Endothelial cell of umbilical vein (primary cell): ENCODE results near the gene DNAJC6. TPM values are rescaled to one million over a fixed set of nuclear protein-coding genes. Genes with fewer than 3 reads are reported as not detected.

Source experiments
- BruUV-seq: library from RNA; stranded (reverse); fragments of 400-500 nt; replicated peaks from 2 replicates; lab custom pipeline; 2021; lab: Mats Ljungman, UMichigan
- CTCF ChIA-PET: fragments of 300-600, 350-600 bp; sonication (Branson Sonifier 250); formaldehyde crosslinking; loops from one replicate; lab custom pipeline; 2021; ENCODE audit warnings: antibody characterized with exemption, inconsistent platforms; lab: Charles Lee
- POLR2A ChIA-PET: fragments of 300-600, 350-600 bp; sonication (Branson Sonifier 250); formaldehyde crosslinking; loops from one replicate; lab custom pipeline; 2021; ENCODE audit warnings: antibody characterized with exemption, inconsistent platforms; lab: Charles Lee
- DNase-seq: peaks from one replicate; pipeline ENCODE4 v3.0.0-alpha.2; 2011; ENCODE audit warnings: low read depth, low spot score
- FAIRE-seq: peaks from 2 replicates; lab custom pipeline; 2011; peaks lifted over from hg19 to GRCh38; lab: Jason Lieb, UNC
- H2AFZ ChIP-seq: 2 replicates; pipeline ENCODE4 v1.6.0; 2012; ENCODE audit warnings: low read depth, low read length, control low read depth, inconsistent platforms
- H3K27ac ChIP-seq: 2 replicates; pipeline ENCODE4 v1.5.1; 2011; ENCODE audit warnings: low read depth, mild to moderate bottlenecking, control low read depth, low read length, moderate library complexity; ENCODE audit not compliant: insufficient read depth
- H3K27me3 ChIP-seq, 2 experiments: 2 replicates each; pipeline versions ENCODE4 v1.6.0 to v1.6.1; 2011; ENCODE audit warnings: low read length in 2 of 2, mixed read lengths in 1 of 2; ENCODE audit not compliant: control insufficient read depth in 2 of 2, insufficient read depth in 2 of 2
- H3K36me3 ChIP-seq, 2 experiments: 2 replicates in 1 of 2; 3 replicates in 1 of 2; pipeline ENCODE4 v1.5.1; 2011; ENCODE audit warnings: low read length in 2 of 2, mild to moderate bottlenecking in 1 of 2, moderate library complexity in 1 of 2; ENCODE audit not compliant: control insufficient read depth in 2 of 2, insufficient read depth in 2 of 2; ENCODE audit errors: extremely low read depth in 1 of 2
- H3K4me1 ChIP-seq: 3 replicates; pipeline ENCODE4 v1.5.1; 2011; ENCODE audit warnings: mild to moderate bottlenecking, low read length; ENCODE audit not compliant: control insufficient read depth, insufficient read depth; ENCODE audit errors: extremely low read depth
- H3K4me2 ChIP-seq: 2 replicates; pipeline ENCODE4 v1.6.1; 2011; ENCODE audit warnings: low read length, control low read depth, mixed read lengths; ENCODE audit not compliant: insufficient read depth
- H3K4me3 ChIP-seq, 3 experiments: fragments of 200-600 bp in 1 of 3; sonication (generic), shearing (Covaris generic) in 1 of 3; replicated peaks in 1 of 3; 2 replicates each; pipeline ENCODE4 v1.5.1; 2011 to 2016; ENCODE audit warnings: control low read depth in 3 of 3, low read length in 3 of 3, mild to moderate bottlenecking in 2 of 3, inconsistent platforms in 1 of 3, low read depth in 1 of 3, moderate library complexity in 1 of 3; ENCODE audit not compliant: insufficient read depth in 1 of 3
- H3K79me2 ChIP-seq: 2 replicates; pipeline ENCODE4 v1.6.0; 2012; ENCODE audit warnings: low read length, inconsistent platforms; ENCODE audit not compliant: control insufficient read depth, insufficient read depth
- H3K9ac ChIP-seq: replicated peaks from 2 replicates; pipeline ENCODE3; 2011; ENCODE audit warnings: low read length, control low read depth; ENCODE audit not compliant: insufficient read depth; ENCODE audit errors: extremely low read depth
- H3K9me1 ChIP-seq: replicated peaks from 3 replicates; pipeline ENCODE4 v1.6.0; 2011; ENCODE audit warnings: mild to moderate bottlenecking, low read length; ENCODE audit not compliant: control insufficient read depth, insufficient read depth; ENCODE audit errors: extremely low read depth
- H3K9me3 ChIP-seq: replicated peaks from 2 replicates; pipeline ENCODE4 v1.5.1; 2012; ENCODE audit warnings: low read length, inconsistent platforms; ENCODE audit not compliant: control insufficient read depth, insufficient read depth
- H4K20me1 ChIP-seq: replicated peaks from 2 replicates; pipeline ENCODE3; 2011; ENCODE audit warnings: mild to moderate bottlenecking, low read length; ENCODE audit not compliant: control insufficient read depth, insufficient read depth; ENCODE audit errors: extremely low read depth
- EZH2 ChIP-seq: IDR thresholded peaks from 2 replicates; pipeline ENCODE4 v1.6.1; 2012; ENCODE audit warnings: borderline replicate concordance, low read depth, mild to moderate bottlenecking, moderate library complexity, low read length, inconsistent platforms; ENCODE audit not compliant: severe bottlenecking
- FOS ChIP-seq: IDR thresholded peaks from 2 replicates; pipeline ENCODE4 v1.6.1; 2011; ENCODE audit warnings: mild to moderate bottlenecking, low read length, moderate library complexity, borderline replicate concordance; ENCODE audit not compliant: insufficient read depth
- GATA2 ChIP-seq: IDR thresholded peaks from 2 replicates; pipeline ENCODE4 v1.7.0; 2011; ENCODE audit warnings: low read depth, mild to moderate bottlenecking, moderate library complexity, mixed read lengths, low read length; ENCODE audit not compliant: insufficient read length, insufficient read depth
- JUN ChIP-seq: IDR thresholded peaks from 2 replicates; pipeline ENCODE4 v1.6.1; 2011; ENCODE audit warnings: borderline replicate concordance, low read depth; ENCODE audit not compliant: insufficient read length, insufficient read depth
- MAX ChIP-seq: IDR thresholded peaks from 2 replicates; pipeline ENCODE4 v1.6.1; 2011; ENCODE audit not compliant: insufficient read depth, insufficient read length
- MYC ChIP-seq: IDR thresholded peaks from one replicate; pipeline ENCODE4 v1.6.1; 2011; ENCODE audit warnings: mild to moderate bottlenecking, low read depth, low read length
- POLR2A ChIP-seq: IDR thresholded peaks from 2 replicates; pipeline ENCODE4 v1.6.1; 2012; ENCODE audit warnings: low read depth, mild to moderate bottlenecking, control low read depth, low read length
- POLR2AphosphoS5 ChIP-seq: IDR thresholded peaks from 2 replicates; pipeline ENCODE4 v1.6.1; 2012; ENCODE audit warnings: low read depth, mild to moderate bottlenecking, control low read depth, low read length, moderate library complexity; ENCODE audit not compliant: insufficient read depth
- dilution Hi-C: fragments of 300-500 bp; cut with MboI; formaldehyde crosslinking; loops from one replicate; pipeline ENCODE4 v1.15.0; 2019; ENCODE audit warnings: low sequenced_read_pairs; ENCODE audit not compliant: extremely low pct_ligation_motif_present
- intact Hi-C: fragments of 100-400 bp; cut with micrococcal nuclease; formaldehyde crosslinking; loops from one replicate; pipeline ENCODE4 v1.10.0; 2022
- polyA plus RNA-seq, 4 experiments: library from polyadenylated mRNA; depleted of rRNA in 3 of 4; stranded (reverse) in 3 of 4; unstranded in 1 of 4; fragments of >200 nt; gene quantifications; 2 replicates each; pipeline versions ENCODE4 v1.2.1 to v1.2.3, GENCODE V29; 2011 to 2012; ENCODE audit warnings: missing spikeins in 1 of 4
- total RNA-seq: library from RNA; stranded (reverse); gene quantifications from 2 replicates; pipeline ENCODE4 v1.2.3, GENCODE V29; 2021
- TF ChIP-seq, protein P1 (sequence below), 2 donors: IDR thresholded peaks; 1 replicate in 1 of 2; 2 replicates in 1 of 2; pipeline ENCODE4 v1.5.1; 2011; ENCODE audit warnings: low read length in 2 of 2, mild to moderate bottlenecking in 2 of 2, moderate library complexity in 2 of 2, control low read depth in 1 of 2, inconsistent platforms in 1 of 2, low read depth in 1 of 2; ENCODE audit not compliant: insufficient read depth in 1 of 2; ENCODE audit errors: extremely low read depth in 1 of 2

DNAJC6 gene
- total and polyA plus RNA-seq, 2 donors (not counting 3 experiments of a cell fraction or from before 2014, with no cell fraction given), result 2.3 to 4.9 TPM

- H3K9me1 ChIP-seq, result no peaks in the 10 kb centered on the region
- H3K79me2 ChIP-seq, result no peaks in the 10 kb centered on the region
- no peaks in the 10 kb centered on the region for H3K27me3 ChIP-seq
- H3K36me3 ChIP-seq, result no peaks in the 10 kb centered on the region
- ChIA-PET POLR2A (no interaction called here), CTCF (interaction anchor here (0.6 to 4.6 kb wide), 6 partner anchors 8 to 247 kb away, joined by 3 to 24 read pairs (median 4); partner anchors contain the start of genes LEPR and LEPROT)
- FAIRE-seq (no peak), DNase-seq (no peak)
- no peak overlapping the region for H3K9ac ChIP-seq
- H3K9me3 ChIP-seq, result no peaks in the 10 kb centered on the region
- dilution Hi-C loops (no loop called here), intact Hi-C loops (no loop called here)
- no peaks in the 10 kb centered on the region for H4K20me1 ChIP-seq
- H3K4me1 ChIP-seq, result no peaks in the 10 kb centered on the region
- no TSS peak for BruUV-seq
- no peak overlapping the region for H2AFZ ChIP-seq
- H3K4me3 ChIP-seq, result no peak overlapping the region
- no peak overlapping the region for H3K27ac ChIP-seq
- no peak for TF ChIP-seq MAX
- TF ChIP-seq POLR2A, result no peak
- no peak for TF ChIP-seq FOS
- no peak for TF ChIP-seq EZH2
- no peak for TF ChIP-seq MYC
- no peak for TF ChIP-seq POLR2AphosphoS5
- TF ChIP-seq, protein P1, sequence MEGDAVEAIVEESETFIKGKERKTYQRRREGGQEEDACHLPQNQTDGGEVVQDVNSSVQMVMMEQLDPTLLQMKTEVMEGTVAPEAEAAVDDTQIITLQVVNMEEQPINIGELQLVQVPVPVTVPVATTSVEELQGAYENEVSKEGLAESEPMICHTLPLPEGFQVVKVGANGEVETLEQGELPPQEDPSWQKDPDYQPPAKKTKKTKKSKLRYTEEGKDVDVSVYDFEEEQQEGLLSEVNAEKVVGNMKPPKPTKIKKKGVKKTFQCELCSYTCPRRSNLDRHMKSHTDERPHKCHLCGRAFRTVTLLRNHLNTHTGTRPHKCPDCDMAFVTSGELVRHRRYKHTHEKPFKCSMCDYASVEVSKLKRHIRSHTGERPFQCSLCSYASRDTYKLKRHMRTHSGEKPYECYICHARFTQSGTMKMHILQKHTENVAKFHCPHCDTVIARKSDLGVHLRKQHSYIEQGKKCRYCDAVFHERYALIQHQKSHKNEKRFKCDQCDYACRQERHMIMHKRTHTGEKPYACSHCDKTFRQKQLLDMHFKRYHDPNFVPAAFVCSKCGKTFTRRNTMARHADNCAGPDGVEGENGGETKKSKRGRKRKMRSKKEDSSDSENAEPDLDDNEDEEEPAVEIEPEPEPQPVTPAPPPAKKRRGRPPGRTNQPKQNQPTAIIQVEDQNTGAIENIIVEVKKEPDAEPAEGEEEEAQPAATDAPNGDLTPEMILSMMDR (IDR thresholded peaks at IDR 0.05; ENCODE audit: extremely low read depth in 1 of 2, insufficient read depth in 1 of 2, low read depth in 1 of 2, low read length in 2 of 2), result no peak
- TF ChIP-seq JUN, result no peak
- TF ChIP-seq GATA2, result no peak
- no peak overlapping the region for H3K4me2 ChIP-seq
These were observed 131.6 kb downstream of the DNAJC6 start for GRCh38 chr1:65440915-65441314.
